DMS53 treated with DMSO at 0.1 percent for 48 hours (cell line): ENCODE results near the gene CSMD2.
"Not testable (repeated sequence)": the region's sequence is repeated elsewhere in the genome, so short reads cannot be mapped to it uniquely, and the experiment has no call there.

Source experiments
- DNase-seq: peaks from one replicate; lab custom pipeline; 2025; ENCODE audit not compliant: unreplicated experiment; lab: John Stamatoyannopoulos, UW

CSMD2 gene

DNA sequence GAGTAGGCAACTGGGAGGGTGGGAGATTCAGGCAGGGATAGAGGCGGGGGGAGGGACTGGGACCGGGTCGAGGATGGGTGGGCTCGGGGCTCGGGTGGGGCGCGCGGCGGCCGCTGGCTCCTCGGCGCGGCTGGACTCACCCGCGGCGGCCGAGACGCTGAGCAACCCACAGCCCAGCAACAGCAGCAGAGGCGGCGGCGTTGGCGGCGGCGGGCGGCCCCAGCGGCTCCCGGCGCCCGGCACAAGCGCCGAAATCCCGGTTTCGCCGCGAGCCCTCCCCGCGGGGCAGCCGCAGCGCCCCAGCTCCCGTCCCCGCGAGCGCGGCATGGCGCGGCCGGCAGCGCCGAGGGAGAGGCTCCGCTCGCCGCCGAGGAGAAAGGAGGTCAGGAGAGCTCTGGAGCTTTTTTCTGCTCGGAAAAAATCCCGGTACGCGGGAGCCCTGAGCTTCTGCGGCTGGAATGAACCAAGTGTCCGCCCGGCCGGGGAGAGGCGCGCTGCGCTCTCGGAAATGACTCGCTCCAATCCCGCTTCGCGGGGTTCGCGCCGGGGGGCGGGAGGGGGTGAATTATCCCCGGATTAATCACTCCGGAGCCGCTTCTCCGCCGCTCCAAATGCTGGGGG is at the start of gene CSMD2:
Gene CSMD2 (minus strand): TSS at position 460 of the 621 bp plus-strand sequence. CDS start 133 bp downstream, at position 327.
- peak; percentile 40 for DNase-seq

GRCh38 chr1:34213956-34214355 is 48.9 kb upstream of the CSMD2 start:
- DNase-seq, result no peak

DNA sequence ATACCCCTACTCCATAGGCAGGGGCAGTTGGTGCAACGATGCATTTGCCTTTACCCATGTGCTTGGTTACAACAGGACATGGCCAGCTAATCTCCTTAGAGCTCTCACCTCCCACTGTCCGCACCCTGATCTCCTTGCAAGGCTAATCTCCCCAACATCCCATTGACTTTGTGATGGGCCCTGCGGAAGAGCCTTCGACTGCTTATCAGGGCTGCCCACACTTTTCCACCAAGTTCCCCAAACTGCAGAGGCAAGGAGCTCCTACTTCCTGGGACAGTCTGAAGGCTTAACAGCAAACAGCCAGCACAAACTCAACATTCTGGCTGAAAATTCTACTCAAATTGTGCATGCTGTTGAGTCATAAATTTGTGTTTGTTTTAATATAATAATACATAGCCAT is 47.6 kb upstream of the CSMD2 start:
- no peak for DNase-seq

GRCh38 chr1:34199927-34200326 is 34.9 kb upstream of the CSMD2 start:
- DNase-seq, result no peak

DNA sequence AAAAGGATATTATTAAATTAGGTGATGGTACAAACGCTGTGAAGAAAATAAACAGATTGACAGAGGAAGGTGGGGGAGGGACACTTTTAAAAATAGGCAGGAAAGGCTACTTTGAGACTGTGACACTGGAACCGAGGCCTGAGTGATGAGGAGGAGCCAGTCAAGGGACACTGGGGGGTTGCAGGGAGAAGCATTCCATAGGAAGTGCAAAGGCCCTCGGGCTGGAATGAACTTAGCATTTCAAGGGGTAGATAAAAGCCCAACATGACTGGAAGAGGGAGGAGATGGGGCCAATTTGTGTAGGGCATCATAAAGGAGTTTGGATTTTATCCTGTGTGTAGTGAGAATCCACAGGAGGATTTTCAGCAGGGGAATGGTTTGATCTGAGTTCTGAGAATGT is 27.6 kb upstream of the CSMD2 start:
- no peak for DNase-seq

DNA sequence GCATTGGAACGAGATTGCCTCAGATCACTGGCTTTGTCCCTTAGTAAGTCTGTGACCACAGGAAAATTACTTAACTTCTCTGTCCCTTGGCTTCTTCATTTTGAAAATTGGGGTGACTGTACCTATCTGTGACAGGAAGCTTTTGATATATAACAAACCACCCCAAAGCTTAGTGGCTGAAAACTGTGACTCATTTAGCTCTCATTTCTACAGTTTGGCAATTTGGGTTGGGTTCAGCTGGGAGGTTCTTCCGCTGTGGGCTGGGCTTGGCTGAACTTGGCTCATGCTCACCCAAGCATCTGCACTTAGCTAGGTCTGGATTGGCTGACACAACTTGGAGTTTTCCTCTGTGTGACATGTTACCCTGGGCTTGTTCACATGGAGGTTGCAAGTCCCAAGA is 25.7 kb upstream of the CSMD2 start:
- DNase-seq, result no peak

- no peak for DNase-seq
Observed at GRCh38 chr1:34188985-34189384, 24.0 kb upstream of the CSMD2 start.

DNA sequence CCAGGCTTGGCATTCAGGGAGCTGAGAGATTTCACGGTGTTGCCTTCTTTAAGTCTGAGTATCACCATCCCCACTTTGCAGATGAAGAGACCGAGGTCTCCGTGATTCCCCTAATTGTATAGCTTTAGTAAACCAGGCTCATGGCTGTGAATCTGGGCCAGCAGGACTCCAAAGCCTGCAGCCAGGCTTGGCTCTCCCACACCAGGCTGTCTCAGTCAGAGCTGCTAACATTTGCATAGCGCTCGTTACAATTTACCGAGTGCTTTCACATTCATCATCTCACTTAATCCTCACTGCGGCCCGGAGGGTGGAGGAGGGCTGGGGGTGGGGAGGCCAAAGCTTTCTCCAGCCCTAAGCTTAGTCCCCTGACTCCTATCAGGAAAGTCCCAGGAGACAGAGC is 23.4 kb upstream of the CSMD2 start:
- no peak for DNase-seq

GRCh38 chr1:34186741-34187494 is 21.9 kb upstream of the CSMD2 start:
- no peak for DNase-seq

DNA sequence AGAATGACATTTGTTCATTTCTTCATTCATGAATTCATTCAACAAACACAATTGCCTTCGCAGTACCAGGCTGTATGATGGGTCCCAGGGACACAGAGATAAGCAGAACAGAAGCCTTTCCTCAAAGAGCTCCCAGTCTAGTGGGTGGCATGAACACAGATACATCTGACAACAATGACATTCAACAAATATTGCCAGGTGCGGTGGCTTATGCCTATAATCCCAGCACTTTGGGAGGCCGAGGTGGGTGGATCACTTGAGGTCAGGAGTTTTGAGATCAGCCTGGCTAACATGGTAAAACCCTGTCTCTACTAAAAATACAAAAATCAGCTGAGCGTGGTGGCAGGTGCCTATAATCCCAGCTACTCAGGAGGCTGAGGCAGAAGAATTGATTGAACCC is 18.4 kb upstream of the CSMD2 start:
- DNase-seq, result not testable (repeated sequence)

GRCh38 chr1:34178072-34178471 is 13.0 kb upstream of the CSMD2 start:
- DNase-seq, result no peak

DNA sequence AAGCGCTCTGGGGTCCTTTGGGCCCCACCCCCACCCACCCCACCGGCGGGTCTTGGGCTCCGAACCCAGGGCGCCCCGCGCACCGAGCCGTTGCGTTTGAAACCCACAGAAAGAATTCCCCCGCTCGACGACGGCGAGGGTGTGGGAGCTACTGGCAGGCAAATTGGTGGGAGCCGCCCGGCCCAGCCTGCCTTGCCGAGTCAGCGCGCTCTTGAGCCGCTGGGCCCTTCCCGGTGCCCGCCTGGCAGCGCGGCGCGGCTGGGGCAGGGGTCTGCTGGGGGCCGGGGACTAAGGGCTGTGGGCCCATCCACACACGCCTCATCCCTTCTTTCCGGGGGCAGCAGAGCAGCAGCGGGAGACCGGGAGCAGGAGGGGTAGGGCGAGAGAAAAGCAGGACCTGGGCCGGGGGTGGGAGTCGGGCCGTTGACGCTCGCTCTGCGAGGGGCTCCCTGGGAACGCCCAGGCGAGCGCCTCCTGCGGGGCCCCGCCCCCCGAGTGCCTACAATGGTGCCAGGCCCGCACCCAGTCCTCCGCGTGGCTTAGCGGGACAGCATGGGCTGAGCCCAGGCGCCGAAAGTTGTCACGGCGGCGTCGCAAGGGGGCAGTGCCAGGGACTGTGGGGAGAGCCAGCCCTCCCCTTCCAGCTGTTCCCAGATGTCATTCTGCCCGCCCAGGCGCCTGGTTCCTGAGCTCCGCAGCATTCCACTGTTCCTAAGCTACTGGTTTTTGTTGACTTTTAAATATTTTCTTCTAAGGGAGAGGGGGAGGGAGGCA is 12.0 kb upstream of the CSMD2 start, which contains the start of gene C1orf94:
Gene C1orf94 (plus strand): TSS at position 78 of the 774 bp plus-strand sequence. CDS start 883 bp downstream, outside the sequence.
- no peak for DNase-seq

GRCh38 chr1:34175744-34176143 is 10.7 kb upstream of the CSMD2 start:
- no peak for DNase-seq

DNA sequence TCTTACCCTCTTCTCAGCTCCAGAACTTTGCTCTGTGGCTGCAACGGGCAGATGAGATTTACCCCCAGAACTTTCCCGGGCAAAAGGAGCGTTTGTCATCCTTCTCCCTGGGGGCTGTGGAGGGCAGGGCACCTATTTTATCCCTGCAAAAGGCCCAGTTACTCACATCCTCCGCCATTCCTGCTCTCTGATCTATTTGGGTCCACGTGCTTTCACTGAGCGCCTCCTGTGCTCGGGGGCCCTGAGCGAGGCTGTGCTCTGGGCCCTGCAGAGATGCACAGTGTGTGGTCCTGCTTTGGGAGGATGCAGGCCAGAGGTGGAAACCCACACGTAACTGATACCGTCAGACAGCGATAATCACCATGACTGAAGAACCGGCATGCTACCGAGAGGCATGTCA is 2.4 kb upstream of the CSMD2 start:
- no peak for DNase-seq

GRCh38 chr1:34166625-34167361 is 1.8 kb upstream of the CSMD2 start:
- no peak for DNase-seq

GRCh38 chr1:34166191-34166624 is 1.2 kb upstream of the CSMD2 start:
- DNase-seq, result no peak

GRCh38 chr1:34165422-34165921 is 442 bp upstream of the CSMD2 start:
- peak; percentile 12 for DNase-seq

GRCh38 chr1:34163792-34164731 is 968 bp downstream of the CSMD2 start:
- DNase-seq, result no peak

- peak; percentile 60 for DNase-seq
Observed at GRCh38 chr1:34162852-34163766, 1.9 kb downstream of the CSMD2 start.
